Gastroesophageal sphincter (tissue), 3 donors: ENCODE measurements around the gene TMTC2.

Experiments
- CTCF ChIP-seq, 4 experiments: fragments of 200-600 bp in 2 of 4; fragments of 450-650 bp in 2 of 4; sonication (generic) in 1 of 4; IDR thresholded peaks; one replicate each; pipeline ENCODE4 v1.5.1; 2017 to 2019; ENCODE audit warnings: antibody characterized with exemption in 4 of 4, mild to moderate bottlenecking in 2 of 4, moderate library complexity in 2 of 4
- EP300 ChIP-seq: sonication (generic); formaldehyde crosslinking; IDR thresholded peaks from one replicate; pipeline ENCODE4 v1.6.1; 2017; ENCODE audit warnings: antibody characterized with exemption, mild to moderate bottlenecking
- POLR2A ChIP-seq, 2 donors: fragments of 450-650 bp; IDR thresholded peaks; one replicate each; pipeline ENCODE4 v1.6.1; 2017; ENCODE audit warnings: antibody characterized with exemption in 2 of 2, mild to moderate bottlenecking in 2 of 2, moderate library complexity in 1 of 2

GRCh38 chr12:82749015-82749414 is 62.3 kb downstream of the TMTC2 start:
- TF ChIP-seq CTCF (IDR thresholded peaks at IDR 0.05) (no peak), POLR2A (IDR thresholded peaks at IDR 0.05) (no peak), EP300 (no peak)
